K562 (cell line): ENCODE results near the gene TAAR1.

Source experiments
- CTCF ChIP-seq, 3 experiments: IDR thresholded peaks in 2 of 3; conservative IDR thresholded peaks in 1 of 3; 2 replicates each; pipeline ENCODE4 v1.5.1; 2011 to 2012; ENCODE audit warnings: low read length in 3 of 3, mild to moderate bottlenecking in 3 of 3, control low read depth in 2 of 3, improper control_type of control experiment in 1 of 3, inconsistent platforms in 1 of 3, low read depth in 1 of 3, mixed read lengths in 1 of 3, moderate library complexity in 1 of 3; ENCODE audit not compliant: insufficient read depth in 2 of 3
- ELF1 ChIP-seq: fragments of 200-800 bp; sonication (Bioruptor generic); IDR thresholded peaks from 2 replicates; pipeline ENCODE4 v1.6.1; 2016; ENCODE audit warnings: missing genetic modification characterization, missing compliant biosample characterization
- FOXM1 ChIP-seq, 2 experiments: fragments of 450-650 bp in 1 of 2; sonication (generic) in 1 of 2; formaldehyde crosslinking in 1 of 2; IDR thresholded peaks; 2 replicates each; pipeline versions ENCODE4 v1.6.1 to v1.9.0; 2017 to 2022; ENCODE audit warnings: low read depth in 2 of 2, mild to moderate bottlenecking in 2 of 2, missing genetic modification reagents in 1 of 2, moderate library complexity in 1 of 2
- KHSRP ChIP-seq: fragments of 450-650 bp; IDR thresholded peaks from 2 replicates; pipeline ENCODE4 v1.6.1; 2017
- POU5F1 ChIP-seq: fragments of 150-350 bp; IDR thresholded peaks from 2 replicates; pipeline ENCODE4 v1.6.1; 2014; ENCODE audit warnings: borderline replicate concordance, low read length, low read depth, mild to moderate bottlenecking; ENCODE audit not compliant: partially characterized antibody
- REST ChIP-seq, 2 experiments: fragments of 450-650 bp; formaldehyde crosslinking in 1 of 2; IDR thresholded peaks; 2 replicates each; pipeline versions ENCODE4 v1.4.0 to v1.6.1; 2014 to 2020; ENCODE audit warnings: mild to moderate bottlenecking in 2 of 2, borderline replicate concordance in 1 of 2, low read depth in 1 of 2
- RNF2 ChIP-seq: sonication (generic); IDR thresholded peaks from 2 replicates; pipeline ENCODE4 v1.6.1; 2016
- SAFB2 ChIP-seq: fragments of 200-400 bp; formaldehyde crosslinking; IDR thresholded peaks from 2 replicates; pipeline ENCODE4 v1.6.1; 2018; ENCODE audit warnings: borderline replicate concordance, low read length, low read depth, moderate library complexity; ENCODE audit not compliant: severe bottlenecking
- SP1 ChIP-seq: sonication (generic); formaldehyde crosslinking; IDR thresholded peaks from 2 replicates; pipeline ENCODE4 v1.8.1; 2022; ENCODE audit warnings: mild to moderate bottlenecking, missing genetic modification reagents
- ZKSCAN8 ChIP-seq: fragments of 200-800 bp; sonication (Bioruptor generic); IDR thresholded peaks from 2 replicates; pipeline ENCODE4 v1.6.1; 2016; ENCODE audit warnings: missing genetic modification characterization, missing compliant biosample characterization
- ZNF174 ChIP-seq: fragments of 250-450 bp; sonication (Bioruptor Pico); IDR thresholded peaks from 2 replicates; pipeline ENCODE4 v1.4.0; 2020; ENCODE audit warnings: mild to moderate bottlenecking

- TF ChIP-seq CTCF (IDR thresholded peaks at IDR 0.05 in 2 of 3, conservative IDR thresholded peaks at IDR 0.05 in 1 of 3; ENCODE audit: insufficient read depth in 2 of 3, low read depth in 1 of 3, low read length in 3 of 3) = no peak
- no peak for TF ChIP-seq ZNF174 (CRISPR knock-in tag)
- no peak for TF ChIP-seq SAFB2
- TF ChIP-seq KHSRP = no peak
- no peak for TF ChIP-seq REST (IDR thresholded peaks at IDR 0.05; ENCODE audit: borderline replicate concordance)
- no peak for TF ChIP-seq REST (CRISPR knock-in tag; IDR thresholded peaks at IDR 0.05; ENCODE audit: low read depth)
- TF ChIP-seq POU5F1 = no peak
- TF ChIP-seq FOXM1 (IDR thresholded peaks at IDR 0.05; ENCODE audit: low read depth) = no peak
- no peak for TF ChIP-seq FOXM1 (CRISPR knock-in tag; IDR thresholded peaks at IDR 0.05; ENCODE audit: low read depth)
- no peak for TF ChIP-seq RNF2
- no peak for TF ChIP-seq ZKSCAN8 (CRISPR knock-in tag)
- no peak for TF ChIP-seq ELF1 (tag)
- no peak for TF ChIP-seq SP1 (CRISPR knock-in tag)
Observed at GRCh38 chr6:132687306-132687705, 28.3 kb upstream of the TAAR1 start.
